NCI-H510A (cell line): ENCODE results near the gene TULP4.
"Not testable (repeated sequence)": the region's sequence is repeated elsewhere in the genome, so short reads cannot be mapped to it uniquely, and the experiment has no call there.

Experiments used
- DNase-seq: peaks from one replicate; lab custom pipeline; 2025; lab: John Stamatoyannopoulos, UW

The TULP4 gene

DNA sequence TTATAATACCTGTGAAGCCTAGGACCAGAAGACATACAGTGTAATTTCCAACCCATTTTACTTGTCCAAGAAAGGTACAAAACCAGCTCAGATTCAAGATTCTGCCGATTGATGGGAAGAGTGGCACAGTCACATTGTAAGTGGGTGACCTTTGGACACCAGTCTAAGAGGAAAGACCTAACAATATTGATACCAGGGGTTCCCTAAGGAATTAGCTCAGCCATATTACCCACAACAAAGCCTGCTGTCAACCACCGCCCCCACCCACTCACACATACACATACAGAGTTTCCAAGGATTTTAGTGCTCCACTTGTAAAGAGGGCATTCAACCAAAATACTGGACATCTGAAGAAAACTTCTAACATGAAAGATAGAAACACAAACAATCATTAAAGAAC, 219.7 kb downstream of the TULP4 start:
- DNase-seq, result no peak

DNA sequence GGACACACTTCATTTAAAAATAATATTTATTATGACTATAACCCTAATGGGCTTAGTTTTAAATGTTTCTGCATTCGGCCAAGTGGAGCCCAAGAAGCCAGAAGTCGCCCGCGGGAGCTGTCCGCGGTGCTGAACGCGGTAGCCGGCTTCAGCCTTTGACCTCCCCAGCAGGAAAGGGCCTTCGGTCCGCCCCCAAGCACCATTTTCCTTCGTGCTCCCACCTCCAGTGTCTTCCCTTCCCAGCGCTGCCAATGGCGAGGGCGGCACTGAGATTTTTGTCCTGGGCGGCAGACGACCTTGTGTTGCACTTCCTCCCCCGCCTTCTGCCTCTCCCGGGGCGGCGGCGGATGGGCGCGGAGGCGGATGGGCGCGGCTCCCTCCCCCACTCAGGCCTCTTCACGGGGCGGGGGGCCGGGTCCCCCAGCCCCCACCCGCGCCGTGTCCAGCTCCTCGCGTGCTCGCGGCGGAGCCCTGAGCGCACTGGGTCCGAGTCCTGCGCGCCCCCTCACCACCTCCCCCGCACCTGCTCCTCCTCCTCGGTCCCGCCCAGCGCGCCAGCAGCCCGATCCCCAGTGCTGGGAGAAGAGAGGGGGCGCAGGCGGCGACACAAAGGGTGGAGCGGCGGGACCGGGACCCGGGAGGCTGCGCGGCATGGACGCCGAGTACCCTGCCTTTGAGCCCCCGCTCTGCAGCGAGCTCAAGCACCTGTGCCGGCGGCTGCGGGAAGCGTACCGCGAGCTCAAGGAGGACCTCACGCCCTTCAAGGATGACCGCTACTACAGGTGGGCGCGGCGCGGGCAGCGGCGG, 224.0 kb downstream of the TULP4 start:
- peak; percentile 25 for DNase-seq

GRCh38 chr6:158536891-158537798, 224.9 kb downstream of the TULP4 start:
- DNase-seq, result no peak

DNA sequence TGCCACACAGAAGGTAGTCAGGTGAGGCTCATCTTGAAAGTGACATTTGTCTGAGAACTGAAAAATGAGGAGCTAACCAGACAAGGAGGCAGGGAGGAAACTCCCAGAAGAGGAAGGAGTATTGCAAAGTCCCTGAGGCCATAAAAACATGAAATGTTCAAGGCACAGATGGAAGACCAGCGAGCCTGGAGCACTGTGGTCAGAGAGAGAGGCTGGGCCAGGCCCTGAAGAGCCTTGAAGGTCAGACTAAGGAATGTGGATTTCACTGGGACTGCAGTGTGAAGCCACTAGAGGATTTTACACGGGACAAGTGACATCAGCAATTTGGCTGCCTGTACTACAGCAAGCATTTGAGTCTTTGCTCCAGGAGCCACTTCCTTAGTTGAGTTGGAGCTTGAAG, 226.5 kb downstream of the TULP4 start:
- no peak for DNase-seq

- no peak for DNase-seq
These were observed 227.1 kb downstream of the TULP4 start for GRCh38 chr6:158539413-158539812.

- DNase-seq, result no peak
These were observed 227.6 kb downstream of the TULP4 start for GRCh38 chr6:158539881-158540280.

- DNase-seq, result no peak
These were observed 231.4 kb downstream of the TULP4 start for GRCh38 chr6:158543606-158544185.

GRCh38 chr6:158544428-158544827, 232.2 kb downstream of the TULP4 start:
- DNase-seq, result no peak

DNA sequence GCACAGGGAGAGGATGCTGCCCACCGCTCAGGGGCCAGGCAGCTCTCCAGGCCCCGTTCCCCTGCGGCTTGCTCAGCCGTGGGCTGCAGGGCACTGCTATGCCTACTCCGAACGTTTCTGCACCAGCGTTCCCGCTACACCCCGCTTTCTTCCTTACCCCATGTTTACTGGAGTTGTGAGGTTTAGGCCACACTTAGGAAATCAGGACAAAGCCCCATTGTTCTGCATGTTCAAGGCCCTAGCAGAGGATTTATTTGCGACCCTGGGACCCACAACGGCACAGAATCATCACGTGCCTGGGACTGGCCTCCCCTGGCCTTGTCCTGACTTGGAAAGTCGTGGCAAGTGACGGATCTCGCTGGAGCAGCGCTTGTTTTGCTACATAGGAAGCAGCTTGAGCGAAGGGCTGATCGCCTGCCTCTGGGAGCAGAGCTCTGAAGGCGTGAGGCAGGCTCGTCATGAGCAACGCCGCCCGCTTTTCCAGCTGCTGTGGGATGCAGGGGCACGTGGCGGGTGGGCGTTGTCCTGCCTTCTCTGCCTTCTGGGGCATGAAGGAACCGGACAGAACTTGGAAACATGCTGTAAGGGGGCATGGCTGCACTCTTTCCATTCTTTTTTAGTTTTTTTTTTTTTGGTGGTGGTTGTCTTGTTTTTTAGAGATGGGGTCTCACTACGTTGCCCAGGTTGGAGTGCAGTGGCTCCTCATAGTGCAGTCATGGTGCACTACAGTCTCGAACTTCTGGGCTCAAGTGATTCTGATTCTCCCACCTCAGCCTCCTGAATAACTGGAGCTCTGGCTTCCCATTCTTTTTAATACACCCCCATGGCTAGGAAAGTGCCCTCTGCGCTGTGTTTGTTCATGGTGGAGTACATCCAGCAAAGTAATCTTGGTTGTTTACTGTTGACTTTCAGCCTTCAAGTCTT, 233.0 kb downstream of the TULP4 start:
- DNase-seq, result no peak

DNA sequence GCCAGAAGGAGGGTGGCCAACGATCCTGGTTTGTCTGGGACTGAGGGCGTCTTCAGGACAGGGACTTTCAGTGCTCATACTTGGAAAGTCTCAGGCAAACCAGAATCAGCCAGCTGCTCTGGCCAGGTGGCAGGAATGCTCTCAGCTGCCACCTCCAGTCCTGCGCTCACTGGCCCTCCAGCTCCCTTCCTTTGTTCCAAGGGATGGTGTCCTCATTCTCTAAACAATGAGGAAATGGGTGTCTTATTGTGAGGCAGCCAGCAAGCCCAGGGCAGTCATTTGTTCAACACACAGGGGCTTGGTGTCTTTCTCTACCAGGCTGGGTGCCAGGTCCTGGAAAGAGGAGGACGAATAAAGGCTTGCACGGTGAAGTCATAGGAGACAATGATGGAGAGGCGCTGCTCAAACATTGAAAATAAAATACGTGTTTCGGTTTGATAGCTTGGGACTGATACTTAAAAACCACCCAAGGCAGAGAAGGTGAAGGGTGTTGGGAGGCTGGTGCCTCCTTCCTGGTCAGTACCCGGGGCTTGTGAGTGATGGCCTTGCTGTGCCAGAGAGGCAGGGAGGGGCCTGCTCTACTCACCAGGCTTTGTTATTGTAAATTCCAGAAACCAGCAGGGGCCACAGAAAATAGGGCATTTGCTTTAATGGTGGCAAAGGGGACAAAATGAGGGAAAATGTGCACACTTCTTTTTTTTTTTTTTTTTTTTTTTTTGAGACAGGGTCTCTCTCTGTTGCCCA, 236.3 kb downstream of the TULP4 start:
- peak; percentile 53 for DNase-seq

GRCh38 chr6:158552055-158552795, 240.0 kb downstream of the TULP4 start:
- no peak for DNase-seq

- DNase-seq, result no peak
These were observed 240.5 kb downstream of the TULP4 start for GRCh38 chr6:158552796-158553138.

GRCh38 chr6:158554611-158555361, 242.5 kb downstream of the TULP4 start:
- no peak for DNase-seq

- no peak for DNase-seq
These were observed 243.8 kb downstream of the TULP4 start for GRCh38 chr6:158556113-158556512.

DNA sequence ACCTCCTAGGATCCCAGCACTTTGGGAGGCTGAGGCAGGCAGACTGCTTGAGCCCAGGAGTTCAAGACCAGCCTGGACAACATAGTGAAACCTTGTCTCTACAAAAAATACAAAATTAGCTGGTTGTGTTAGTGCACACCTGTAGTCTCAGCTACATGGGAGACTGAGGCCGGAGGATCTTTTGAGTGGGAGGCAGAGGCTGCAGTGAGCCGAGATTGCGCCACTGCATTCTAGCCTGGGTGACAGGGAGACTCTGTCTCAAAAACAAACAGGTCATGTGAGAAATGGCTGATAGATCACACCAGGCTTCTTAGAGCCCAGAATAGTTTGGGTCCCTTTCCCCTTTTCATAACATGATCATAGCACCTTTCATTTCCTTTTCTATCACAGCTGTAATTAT, 244.8 kb downstream of the TULP4 start:
- not testable (repeated sequence) for DNase-seq

DNA sequence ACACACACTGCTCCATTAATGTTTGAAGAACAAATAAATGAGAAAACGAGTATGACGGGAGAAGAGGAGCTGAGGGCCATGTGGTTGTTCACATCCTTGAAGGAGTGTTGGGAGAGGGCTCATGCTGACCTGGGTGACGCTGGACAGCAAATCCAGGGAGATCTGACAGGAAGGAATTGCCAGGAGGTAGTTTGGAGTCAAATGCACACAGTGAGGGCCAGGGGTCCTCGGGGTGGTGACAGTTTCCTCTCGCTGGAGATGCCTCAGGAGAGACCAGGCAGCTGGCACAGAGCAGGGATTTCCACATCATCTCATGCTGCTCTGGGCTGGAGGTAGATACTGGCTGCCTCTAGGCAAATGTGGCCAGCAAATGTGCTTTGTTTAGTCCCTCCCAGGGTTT, 245.7 kb downstream of the TULP4 start:
- DNase-seq, result no peak

- DNase-seq, result no peak
These were observed 246.4 kb downstream of the TULP4 start for GRCh38 chr6:158558415-158559306.

GRCh38 chr6:158559338-158559894, 247.2 kb downstream of the TULP4 start:
- no peak for DNase-seq
